Fibroblast of lung (primary cell): ENCODE data around the gene LONP1.

ENCODE experiments used
- EZH2 ChIP-seq: IDR thresholded peaks from 2 replicates; pipeline ENCODE4 v1.5.1; 2012; ENCODE audit warnings: low read length, control low read depth, mild to moderate bottlenecking; ENCODE audit errors: missing control alignments
- TF ChIP-seq, protein P1 (sequence below), 2 donors: IDR thresholded peaks in 1 of 2; conservative IDR thresholded peaks in 1 of 2; 1 replicate in 1 of 2; 2 replicates in 1 of 2; pipeline ENCODE4 v1.5.1; 2011 to 2012; ENCODE audit warnings: low read length in 2 of 2, control low read depth in 1 of 2, inconsistent platforms in 1 of 2, low read depth in 1 of 2, mild to moderate bottlenecking in 1 of 2

GRCh38 chr19:5676105-5676771, 43.7 kb downstream of the LONP1 start:
- TF ChIP-seq, protein P1, sequence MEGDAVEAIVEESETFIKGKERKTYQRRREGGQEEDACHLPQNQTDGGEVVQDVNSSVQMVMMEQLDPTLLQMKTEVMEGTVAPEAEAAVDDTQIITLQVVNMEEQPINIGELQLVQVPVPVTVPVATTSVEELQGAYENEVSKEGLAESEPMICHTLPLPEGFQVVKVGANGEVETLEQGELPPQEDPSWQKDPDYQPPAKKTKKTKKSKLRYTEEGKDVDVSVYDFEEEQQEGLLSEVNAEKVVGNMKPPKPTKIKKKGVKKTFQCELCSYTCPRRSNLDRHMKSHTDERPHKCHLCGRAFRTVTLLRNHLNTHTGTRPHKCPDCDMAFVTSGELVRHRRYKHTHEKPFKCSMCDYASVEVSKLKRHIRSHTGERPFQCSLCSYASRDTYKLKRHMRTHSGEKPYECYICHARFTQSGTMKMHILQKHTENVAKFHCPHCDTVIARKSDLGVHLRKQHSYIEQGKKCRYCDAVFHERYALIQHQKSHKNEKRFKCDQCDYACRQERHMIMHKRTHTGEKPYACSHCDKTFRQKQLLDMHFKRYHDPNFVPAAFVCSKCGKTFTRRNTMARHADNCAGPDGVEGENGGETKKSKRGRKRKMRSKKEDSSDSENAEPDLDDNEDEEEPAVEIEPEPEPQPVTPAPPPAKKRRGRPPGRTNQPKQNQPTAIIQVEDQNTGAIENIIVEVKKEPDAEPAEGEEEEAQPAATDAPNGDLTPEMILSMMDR (conservative IDR thresholded peaks at IDR 0.05 in 1 of 2, IDR thresholded peaks at IDR 0.05 in 1 of 2; ENCODE audit: low read depth in 1 of 2, low read length in 2 of 2), result no peak
- TF ChIP-seq EZH2, result no peak
